Spleen (tissue), 7 donors: Measurements from ENCODE around the gene SMIM5.

Experiments
- CTCF ChIP-seq, 11 experiments: fragments of 200-600 bp in 7 of 11; fragments of 450-650 bp in 4 of 11; sonication (generic) in 4 of 11; IDR thresholded peaks in 8 of 11; conservative IDR thresholded peaks in 3 of 11; 1 replicate in 7 of 11; 2 replicates in 4 of 11; pipeline versions ENCODE4 v1.4.0 to v1.8.0; 2016 to 2021; ENCODE audit warnings: antibody characterized with exemption in 11 of 11, inconsistent platforms in 4 of 11, mild to moderate bottlenecking in 1 of 11
- POLR2A ChIP-seq, 3 donors: fragments of 450-650 bp; IDR thresholded peaks; one replicate each; pipeline ENCODE4 v1.5.1; 2017; ENCODE audit warnings: antibody characterized with exemption in 3 of 3, mild to moderate bottlenecking in 1 of 3
- POLR2AphosphoS5 ChIP-seq, 3 donors: sonication (generic); formaldehyde crosslinking; IDR thresholded peaks; one replicate each; pipeline ENCODE4 v1.5.1; 2017; ENCODE audit warnings: antibody characterized with exemption in 3 of 3
- donor health status: DM: no; HTN: no; CAD: no; lungs with moderate emphysema.
- donor health status: DM: no; HTN: no; CAD: no.
- donor health status: DM: no; HTN: no; CAD: no.

GRCh38 chr17:75643643-75644017 is 10.4 kb downstream of the SMIM5 start:
- TF ChIP-seq CTCF (IDR thresholded peaks at IDR 0.05 in 8 of 11, conservative IDR thresholded peaks at IDR 0.05 in 3 of 11), result no peak
- no peak for TF ChIP-seq POLR2AphosphoS5 (IDR thresholded peaks at IDR 0.05)
- no peak for TF ChIP-seq POLR2A (IDR thresholded peaks at IDR 0.05)
